ENCODE results near the gene PRR12.

PRR12 gene

DNA sequence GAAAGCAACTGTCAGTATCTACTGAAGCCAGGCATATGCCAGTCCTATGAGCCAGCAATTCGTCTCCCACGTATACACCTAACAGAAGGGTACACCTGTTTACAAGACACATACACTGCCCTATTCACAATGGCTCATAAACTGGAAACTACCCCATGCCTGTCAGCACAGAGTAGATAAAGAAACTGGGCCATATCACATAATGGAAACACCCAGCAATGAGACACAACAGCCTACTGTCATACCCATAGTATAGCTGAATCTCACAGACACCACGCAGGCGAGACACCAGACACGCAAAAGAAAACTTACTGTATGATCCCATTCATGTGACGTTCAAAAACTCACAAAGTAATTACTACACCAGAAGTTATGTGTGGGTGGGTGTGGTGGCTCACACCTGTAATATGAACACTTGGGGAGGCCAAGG, 26.4 kb upstream of the PRR12 start:
- no peak for TF ChIP-seq ZNF274 (IDR thresholded peaks at IDR 0.05; ENCODE audit: low read depth, low read length)
- TF ChIP-seq YY1 (IDR thresholded peaks at IDR 0.05; ENCODE audit: insufficient read depth, insufficient read length), result no peak
- no peak for TF ChIP-seq SUZ12 (IDR thresholded peaks at IDR 0.05; ENCODE audit: extremely low read depth, insufficient read depth, insufficient read length)
- Histone ChIP-seq H3K4me3 (ENCODE audit: insufficient read length, low read depth) (no peak overlapping the region), H3K27me3 (ENCODE audit: insufficient read depth, insufficient read length) (no peaks in the 10 kb centered on the region), H3K9me3 (ENCODE audit: insufficient read depth, low read length) (no peaks in the 10 kb centered on the region), H3K9ac (ENCODE audit: insufficient read length, low read depth) (no peak overlapping the region), H3K4me1 (ENCODE audit: insufficient read depth, insufficient read length) (peaks cover 13% of the 10 kb centered on the region), H3K36me3 (ENCODE audit: insufficient read depth, insufficient read length, low read length) (peaks cover 20% of the 10 kb centered on the region)
- DNase-seq (ENCODE audit: low read depth, low spot score), result no peak

GRCh38 chr19:49565261-49565660, 25.7 kb upstream of the PRR12 start:
- Histone ChIP-seq H3K4me3 (ENCODE audit: insufficient read length, low read depth) (no peak overlapping the region), H3K4me1 (ENCODE audit: insufficient read depth, insufficient read length) (peaks cover 8% of the 10 kb centered on the region), H3K9me3 (ENCODE audit: insufficient read depth, low read length) (no peaks in the 10 kb centered on the region), H3K36me3 (ENCODE audit: insufficient read depth, insufficient read length, low read length) (peaks cover 14% of the 10 kb centered on the region), H3K27me3 (ENCODE audit: insufficient read depth, insufficient read length) (no peaks in the 10 kb centered on the region), H3K9ac (ENCODE audit: insufficient read length, low read depth) (no peak overlapping the region)
- TF ChIP-seq SUZ12 (IDR thresholded peaks at IDR 0.05; ENCODE audit: extremely low read depth, insufficient read depth, insufficient read length) (no peak), ZNF274 (IDR thresholded peaks at IDR 0.05; ENCODE audit: low read depth, low read length) (no peak), YY1 (IDR thresholded peaks at IDR 0.05; ENCODE audit: insufficient read depth, insufficient read length) (no peak)
- no peak for DNase-seq (ENCODE audit: low read depth, low spot score)

GRCh38 chr19:49566302-49566701, 24.7 kb upstream of the PRR12 start:
- Histone ChIP-seq H3K4me1 (ENCODE audit: insufficient read depth, insufficient read length) (no peaks in the 10 kb centered on the region), H3K9me3 (ENCODE audit: insufficient read depth, low read length) (no peaks in the 10 kb centered on the region), H3K9ac (ENCODE audit: insufficient read length, low read depth) (no peak overlapping the region), H3K27me3 (ENCODE audit: insufficient read depth, insufficient read length) (no peaks in the 10 kb centered on the region), H3K4me3 (ENCODE audit: insufficient read length, low read depth) (no peak overlapping the region), H3K36me3 (ENCODE audit: insufficient read depth, insufficient read length, low read length) (peaks cover 10% of the 10 kb centered on the region)
- no peak for DNase-seq (ENCODE audit: low read depth, low spot score)
- TF ChIP-seq YY1 (IDR thresholded peaks at IDR 0.05; ENCODE audit: insufficient read depth, insufficient read length), result no peak
- no peak for TF ChIP-seq ZNF274 (IDR thresholded peaks at IDR 0.05; ENCODE audit: low read depth, low read length)
- no peak for TF ChIP-seq SUZ12 (IDR thresholded peaks at IDR 0.05; ENCODE audit: extremely low read depth, insufficient read depth, insufficient read length)

- Histone ChIP-seq H3K9ac (ENCODE audit: insufficient read length, low read depth) (no peak overlapping the region), H3K4me1 (ENCODE audit: insufficient read depth, insufficient read length) (no peaks in the 10 kb centered on the region), H3K9me3 (ENCODE audit: insufficient read depth, low read length) (no peaks in the 10 kb centered on the region), H3K27me3 (ENCODE audit: insufficient read depth, insufficient read length) (no peaks in the 10 kb centered on the region), H3K4me3 (ENCODE audit: insufficient read length, low read depth) (no peak overlapping the region), H3K36me3 (ENCODE audit: insufficient read depth, insufficient read length, low read length) (peaks cover 10% of the 10 kb centered on the region)
- TF ChIP-seq YY1 (IDR thresholded peaks at IDR 0.05; ENCODE audit: insufficient read depth, insufficient read length) (no peak), SUZ12 (IDR thresholded peaks at IDR 0.05; ENCODE audit: extremely low read depth, insufficient read depth, insufficient read length) (no peak), ZNF274 (IDR thresholded peaks at IDR 0.05; ENCODE audit: low read depth, low read length) (no peak)
- DNase-seq (ENCODE audit: low read depth, low spot score), result no peak
These were observed 23.0 kb upstream of the PRR12 start for GRCh38 chr19:49567861-49568441.

- no peak for DNase-seq (ENCODE audit: low read depth, low spot score)
- Histone ChIP-seq H3K4me1 (ENCODE audit: insufficient read depth, insufficient read length) (no peaks in the 10 kb centered on the region), H3K9ac (ENCODE audit: insufficient read length, low read depth) (no peak overlapping the region), H3K4me3 (ENCODE audit: insufficient read length, low read depth) (no peak overlapping the region), H3K27me3 (ENCODE audit: insufficient read depth, insufficient read length) (no peaks in the 10 kb centered on the region), H3K9me3 (ENCODE audit: insufficient read depth, low read length) (no peaks in the 10 kb centered on the region), H3K36me3 (ENCODE audit: insufficient read depth, insufficient read length, low read length) (peaks cover 15% of the 10 kb centered on the region)
- TF ChIP-seq YY1 (IDR thresholded peaks at IDR 0.05; ENCODE audit: insufficient read depth, insufficient read length) (no peak), SUZ12 (IDR thresholded peaks at IDR 0.05; ENCODE audit: extremely low read depth, insufficient read depth, insufficient read length) (no peak)
These were observed 20.7 kb upstream of the PRR12 start for GRCh38 chr19:49570138-49570856.

DNA sequence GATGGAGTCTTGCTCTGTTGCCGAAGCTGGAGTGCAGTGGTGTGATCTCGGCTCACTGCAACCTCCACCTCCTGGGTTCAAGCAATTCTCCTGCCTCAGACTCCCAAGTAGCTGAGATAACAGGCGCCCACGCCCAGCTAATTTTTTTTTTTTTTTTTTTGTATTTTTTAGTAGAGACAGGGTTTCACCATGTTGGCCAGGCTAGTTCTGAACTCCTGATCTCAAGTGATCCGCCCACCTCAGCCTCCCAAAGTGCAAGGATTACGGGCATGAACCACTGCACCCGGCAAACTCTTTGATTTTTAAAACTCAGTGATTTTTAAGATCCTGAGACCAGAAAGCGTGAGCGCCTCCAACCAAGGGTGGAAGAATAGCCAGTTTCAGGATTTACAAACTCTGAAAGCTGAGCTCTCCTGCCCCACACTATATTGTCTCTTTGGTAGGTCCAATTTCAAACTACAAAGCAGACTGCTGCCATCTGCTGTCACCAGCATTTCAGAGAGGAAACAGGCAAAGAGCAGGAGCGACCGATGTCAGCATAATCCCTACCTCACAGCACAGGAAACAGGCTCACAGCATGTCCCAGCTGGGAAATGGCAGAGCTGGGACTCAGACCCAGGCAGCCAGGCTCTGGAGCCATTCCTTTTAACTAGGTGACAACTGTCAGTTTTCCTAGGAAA, 19.8 kb upstream of the PRR12 start:
- no peak for TF ChIP-seq YY1 (IDR thresholded peaks at IDR 0.05; ENCODE audit: insufficient read depth, insufficient read length)
- TF ChIP-seq ZNF274 (IDR thresholded peaks at IDR 0.05; ENCODE audit: low read depth, low read length), result no peak
- no peak for TF ChIP-seq SUZ12 (IDR thresholded peaks at IDR 0.05; ENCODE audit: extremely low read depth, insufficient read depth, insufficient read length)
- DNase-seq (ENCODE audit: low read depth, low spot score), result no peak
- H3K4me1 ChIP-seq (ENCODE audit: insufficient read depth, insufficient read length), result no peaks in the 10 kb centered on the region
- H3K9ac ChIP-seq (ENCODE audit: insufficient read length, low read depth), result no peak overlapping the region
- H3K9me3 ChIP-seq (ENCODE audit: insufficient read depth, low read length), result no peaks in the 10 kb centered on the region
- H3K4me3 ChIP-seq (ENCODE audit: insufficient read length, low read depth), result no peak overlapping the region
- peaks cover 20% of the 10 kb centered on the region for H3K36me3 ChIP-seq (ENCODE audit: insufficient read depth, insufficient read length, low read length)
- no peaks in the 10 kb centered on the region for H3K27me3 ChIP-seq (ENCODE audit: insufficient read depth, insufficient read length)

- TF ChIP-seq SUZ12 (IDR thresholded peaks at IDR 0.05; ENCODE audit: extremely low read depth, insufficient read depth, insufficient read length) (no peak), YY1 (IDR thresholded peaks at IDR 0.05; ENCODE audit: insufficient read depth, insufficient read length) (no peak), ZNF274 (IDR thresholded peaks at IDR 0.05; ENCODE audit: low read depth, low read length) (no peak)
- no peaks in the 10 kb centered on the region for H3K4me1 ChIP-seq (ENCODE audit: insufficient read depth, insufficient read length)
- no peak for DNase-seq (ENCODE audit: low read depth, low spot score)
- no peaks in the 10 kb centered on the region for H3K27me3 ChIP-seq (ENCODE audit: insufficient read depth, insufficient read length)
- H3K36me3 ChIP-seq (ENCODE audit: insufficient read depth, insufficient read length, low read length), result peaks cover 25% of the 10 kb centered on the region
- H3K9ac ChIP-seq (ENCODE audit: insufficient read length, low read depth), result no peak overlapping the region
- no peaks in the 10 kb centered on the region for H3K9me3 ChIP-seq (ENCODE audit: insufficient read depth, low read length)
- no peak overlapping the region for H3K4me3 ChIP-seq (ENCODE audit: insufficient read length, low read depth)
These were observed 18.0 kb upstream of the PRR12 start for GRCh38 chr19:49573009-49573408.

All from NT2/D1 (cell line).